Measurements from ENCODE around the gene LEFTY1.

The LEFTY1 gene

GRCh38 chr1:225886159-225887029 is 2.6 kb downstream of the LEFTY1 start:
- no peak for ATAC-seq
- no peak overlapping the region for H3K27ac Mint-ChIP-seq

GRCh38 chr1:225885336-225885735 is 3.6 kb downstream of the LEFTY1 start:
- Mint-ChIP-seq H3K27ac (no peak overlapping the region), H3K4me1 (peaks cover 19% of the 10 kb centered on the region), H3K27me3 (no peaks in the 10 kb centered on the region), H3K36me3 (ENCODE audit: low read depth) (no peaks in the 10 kb centered on the region), H3K4me3 (no peak overlapping the region), H3K9me3 (no peaks in the 10 kb centered on the region)
- no peak for DNase-seq
- no peak for ATAC-seq

More at GRCh38 chr1:225886159-225887029, 2.6 kb downstream of the LEFTY1 start:
- no peak for DNase-seq
- H3K4me3 Mint-ChIP-seq = no peak overlapping the region
- H3K36me3 Mint-ChIP-seq (ENCODE audit: low read depth) = no peaks in the 10 kb centered on the region
- H3K27me3 Mint-ChIP-seq = no peaks in the 10 kb centered on the region
- no peaks in the 10 kb centered on the region for H3K9me3 Mint-ChIP-seq
- H3K4me1 Mint-ChIP-seq = peaks cover 11% of the 10 kb centered on the region

GRCh38 chr1:225883616-225884265 is 5.2 kb downstream of the LEFTY1 start:
- no peak for DNase-seq
- Mint-ChIP-seq H3K36me3 (ENCODE audit: low read depth) (no peaks in the 10 kb centered on the region), H3K4me3 (peak overlapping the region; percentile 87), H3K27me3 (no peaks in the 10 kb centered on the region), H3K9me3 (no peaks in the 10 kb centered on the region), H3K27ac (peak overlapping the region; percentile 81), H3K4me1 (peaks cover 33% of the 10 kb centered on the region)
- no peak for ATAC-seq

- Mint-ChIP-seq H3K36me3 (ENCODE audit: low read depth) (no peaks in the 10 kb centered on the region), H3K4me1 (peaks cover 38% of the 10 kb centered on the region), H3K4me3 (peak overlapping the region; percentile 87), H3K9me3 (no peaks in the 10 kb centered on the region), H3K27ac (peak overlapping the region; percentile 81), H3K27me3 (no peaks in the 10 kb centered on the region)
- peak; percentile 33 for ATAC-seq
- DNase-seq = peak; percentile 54
These were observed 6.0 kb downstream of the LEFTY1 start for GRCh38 chr1:225882694-225883615.

GRCh38 chr1:225881959-225882693 is 6.8 kb downstream of the LEFTY1 start, which contains the start of gene TMEM63A:
TMEM63A (minus strand) TSS chr1:225882380; CDS start chr1:225877580, 4,800 bp downstream.
- DNase-seq (peak; percentile 91), ATAC-seq (peak; percentile 60)
- Mint-ChIP-seq H3K4me3 (peak within 1 kb of the TSS; percentile 87), H3K27ac (peak within 1 kb of the TSS; percentile 81), H3K4me1 (peaks cover 47% of the 10 kb centered on the region), H3K36me3 (ENCODE audit: low read depth) (peaks cover 4% of the 10 kb centered on the region), H3K27me3 (no peaks in the 10 kb centered on the region), H3K9me3 (no peaks in the 10 kb centered on the region)

GRCh38 chr1:225881081-225881958 is 7.6 kb downstream of the LEFTY1 start:
- H3K4me1 Mint-ChIP-seq = peaks cover 53% of the 10 kb centered on the region

GRCh38 chr1:225880636-225881035 is 8.3 kb downstream of the LEFTY1 start:
- peaks cover 7% of the 10 kb centered on the region for H3K36me3 Mint-ChIP-seq (ENCODE audit: low read depth)

More at GRCh38 chr1:225881081-225881958, 7.6 kb downstream of the LEFTY1 start:
- ATAC-seq (peak; percentile 16), DNase-seq (peak; percentile 61)
- Mint-ChIP-seq H3K4me3 (peak overlapping the region; percentile 87), H3K27me3 (no peaks in the 10 kb centered on the region), H3K9me3 (no peaks in the 10 kb centered on the region), H3K36me3 (ENCODE audit: low read depth) (peaks cover 7% of the 10 kb centered on the region), H3K27ac (peak overlapping the region; percentile 69)

GRCh38 chr1:225880222-225880588 is 8.7 kb downstream of the LEFTY1 start:
- H3K27ac Mint-ChIP-seq = no peak overlapping the region

More at GRCh38 chr1:225880636-225881035, 8.3 kb downstream of the LEFTY1 start:
- DNase-seq (no peak), ATAC-seq (no peak)
- H3K4me1 Mint-ChIP-seq = peaks cover 59% of the 10 kb centered on the region
- no peak overlapping the region for H3K27ac Mint-ChIP-seq
- no peaks in the 10 kb centered on the region for H3K9me3 Mint-ChIP-seq
- no peaks in the 10 kb centered on the region for H3K27me3 Mint-ChIP-seq
- peak overlapping the region; percentile 87 for H3K4me3 Mint-ChIP-seq

GRCh38 chr1:225879521-225880221 is 9.3 kb downstream of the LEFTY1 start:
- ATAC-seq = peak; percentile 20
- H3K4me1 Mint-ChIP-seq = peaks cover 63% of the 10 kb centered on the region
- no peaks in the 10 kb centered on the region for H3K9me3 Mint-ChIP-seq
- H3K36me3 Mint-ChIP-seq (ENCODE audit: low read depth) = peaks cover 7% of the 10 kb centered on the region
- peak overlapping the region; percentile 87 for H3K4me3 Mint-ChIP-seq
- peak; percentile 28 for DNase-seq
- no peak overlapping the region for H3K27ac Mint-ChIP-seq
- H3K27me3 Mint-ChIP-seq = no peaks in the 10 kb centered on the region

More at GRCh38 chr1:225880222-225880588, 8.7 kb downstream of the LEFTY1 start:
- Mint-ChIP-seq H3K4me1 (peaks cover 62% of the 10 kb centered on the region), H3K4me3 (peak overlapping the region; percentile 87), H3K9me3 (no peaks in the 10 kb centered on the region), H3K36me3 (ENCODE audit: low read depth) (peaks cover 7% of the 10 kb centered on the region), H3K27me3 (no peaks in the 10 kb centered on the region)
- ATAC-seq = peak; percentile 0
- DNase-seq = no peak

- no peak overlapping the region for H3K27ac Mint-ChIP-seq
- ATAC-seq (no peak), DNase-seq (no peak)
- H3K36me3 Mint-ChIP-seq (ENCODE audit: low read depth) = peaks cover 7% of the 10 kb centered on the region
- no peaks in the 10 kb centered on the region for H3K9me3 Mint-ChIP-seq
- H3K4me3 Mint-ChIP-seq = no peak overlapping the region
- peaks cover 58% of the 10 kb centered on the region for H3K4me1 Mint-ChIP-seq
- no peaks in the 10 kb centered on the region for H3K27me3 Mint-ChIP-seq
These were observed 10.7 kb downstream of the LEFTY1 start for GRCh38 chr1:225878282-225878681.

- Mint-ChIP-seq H3K36me3 (ENCODE audit: low read depth) (peaks cover 7% of the 10 kb centered on the region), H3K27ac (peak overlapping the region; percentile 7), H3K9me3 (no peaks in the 10 kb centered on the region), H3K27me3 (no peaks in the 10 kb centered on the region), H3K4me3 (no peak overlapping the region), H3K4me1 (peaks cover 60% of the 10 kb centered on the region)
- ATAC-seq (no peak), DNase-seq (peak; percentile 42)
These were observed 11.4 kb downstream of the LEFTY1 start for GRCh38 chr1:225877580-225877979.

GRCh38 chr1:225876900-225877510 is 11.9 kb downstream of the LEFTY1 start:
- no peak for ATAC-seq
- Mint-ChIP-seq H3K9me3 (no peaks in the 10 kb centered on the region), H3K4me3 (no peak overlapping the region), H3K4me1 (peaks cover 65% of the 10 kb centered on the region), H3K36me3 (ENCODE audit: low read depth) (peaks cover 7% of the 10 kb centered on the region), H3K27me3 (no peaks in the 10 kb centered on the region), H3K27ac (no peak overlapping the region)
- no peak for DNase-seq
